Measurements from ENCODE around the gene CD4.

DNA sequence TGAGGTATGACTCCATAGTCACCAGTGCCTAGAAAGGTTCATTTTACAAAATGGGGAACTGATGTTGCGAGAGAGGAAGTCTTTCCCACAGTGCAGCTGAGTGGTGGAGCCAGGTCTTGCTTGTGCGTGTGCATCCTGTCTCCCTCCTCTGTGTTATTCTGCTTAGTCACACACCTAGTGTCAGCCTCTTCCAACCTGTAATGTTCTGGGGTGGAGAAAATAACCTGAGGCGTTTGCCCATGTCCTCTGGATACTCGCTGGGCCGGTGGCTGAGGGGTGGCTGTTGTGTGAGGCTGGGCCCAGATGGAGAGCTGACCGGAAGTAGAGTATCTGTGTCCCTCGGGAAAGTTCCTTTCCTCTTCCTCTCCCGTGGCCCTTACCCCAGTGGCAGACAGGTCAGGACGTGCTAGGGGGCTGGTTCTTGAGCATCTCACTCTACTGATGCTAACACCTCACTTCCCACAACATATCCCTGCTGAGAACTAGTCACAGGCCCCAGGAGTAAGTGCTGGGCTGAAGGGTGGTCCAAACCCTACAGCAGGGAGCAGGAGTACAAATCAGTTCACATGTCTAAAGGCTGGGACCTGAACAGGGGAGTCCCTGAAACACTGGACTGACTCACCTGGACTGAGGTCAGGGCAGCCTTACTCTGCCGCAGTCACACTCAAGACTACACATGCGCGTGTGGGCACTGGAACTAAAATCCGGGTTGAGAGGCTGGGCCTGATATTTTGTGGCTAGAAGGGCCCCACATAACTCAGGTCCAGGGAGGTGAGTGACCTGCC lies 43.4 kb upstream of the CD4 start:
- TF ChIP-seq, protein P1, sequence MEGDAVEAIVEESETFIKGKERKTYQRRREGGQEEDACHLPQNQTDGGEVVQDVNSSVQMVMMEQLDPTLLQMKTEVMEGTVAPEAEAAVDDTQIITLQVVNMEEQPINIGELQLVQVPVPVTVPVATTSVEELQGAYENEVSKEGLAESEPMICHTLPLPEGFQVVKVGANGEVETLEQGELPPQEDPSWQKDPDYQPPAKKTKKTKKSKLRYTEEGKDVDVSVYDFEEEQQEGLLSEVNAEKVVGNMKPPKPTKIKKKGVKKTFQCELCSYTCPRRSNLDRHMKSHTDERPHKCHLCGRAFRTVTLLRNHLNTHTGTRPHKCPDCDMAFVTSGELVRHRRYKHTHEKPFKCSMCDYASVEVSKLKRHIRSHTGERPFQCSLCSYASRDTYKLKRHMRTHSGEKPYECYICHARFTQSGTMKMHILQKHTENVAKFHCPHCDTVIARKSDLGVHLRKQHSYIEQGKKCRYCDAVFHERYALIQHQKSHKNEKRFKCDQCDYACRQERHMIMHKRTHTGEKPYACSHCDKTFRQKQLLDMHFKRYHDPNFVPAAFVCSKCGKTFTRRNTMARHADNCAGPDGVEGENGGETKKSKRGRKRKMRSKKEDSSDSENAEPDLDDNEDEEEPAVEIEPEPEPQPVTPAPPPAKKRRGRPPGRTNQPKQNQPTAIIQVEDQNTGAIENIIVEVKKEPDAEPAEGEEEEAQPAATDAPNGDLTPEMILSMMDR (IDR thresholded peaks at IDR 0.05; ENCODE audit: extremely low read depth in 1 of 2, insufficient read depth in 1 of 2, low read depth in 1 of 2, low read length in 2 of 2), result no peak
- TF ChIP-seq EZH2 (IDR thresholded peaks at IDR 0.05; ENCODE audit: borderline replicate concordance, low read depth, low read length, severe bottlenecking), result no peak
- TF ChIP-seq MAX (IDR thresholded peaks at IDR 0.05; ENCODE audit: insufficient read depth, insufficient read length), result no peak
